ENCODE measurements around the gene DZIP1L.
A peak's percentile ranks its signal among the peaks of the same experiment; 100 is the strongest.

DZIP1L gene

DNA sequence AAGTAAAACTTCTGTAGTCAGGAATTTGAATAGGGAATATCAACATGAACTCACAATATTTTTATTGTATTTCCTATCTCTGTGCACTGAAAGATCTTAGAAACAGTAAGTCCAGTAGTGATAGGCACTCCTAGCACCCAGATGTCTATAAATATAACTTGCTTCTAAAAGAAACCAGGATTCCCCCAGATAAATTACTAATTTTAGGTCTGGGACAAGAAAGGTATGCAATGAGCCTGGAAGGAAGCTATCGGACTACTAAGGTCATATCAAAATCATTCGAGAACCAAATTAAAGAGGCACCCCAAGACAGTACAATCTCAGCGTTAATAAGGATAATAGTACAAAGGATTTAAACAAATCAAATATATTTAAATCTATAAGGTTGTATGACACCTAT lies 58.0 kb downstream of the DZIP1L start (continued):
- TF ChIP-seq CSRNP3 (CRISPR knock-in tag; IDR thresholded peaks at IDR 0.05) (no peak), BACH2 (CRISPR knock-in tag; IDR thresholded peaks at IDR 0.05; ENCODE audit: borderline replicate concordance) (no peak), ZFP30 (CRISPR knock-in tag; IDR thresholded peaks at IDR 0.05) (no peak), TOX (CRISPR knock-in tag; IDR thresholded peaks at IDR 0.05; ENCODE audit: borderline replicate concordance) (no peak)

DNA sequence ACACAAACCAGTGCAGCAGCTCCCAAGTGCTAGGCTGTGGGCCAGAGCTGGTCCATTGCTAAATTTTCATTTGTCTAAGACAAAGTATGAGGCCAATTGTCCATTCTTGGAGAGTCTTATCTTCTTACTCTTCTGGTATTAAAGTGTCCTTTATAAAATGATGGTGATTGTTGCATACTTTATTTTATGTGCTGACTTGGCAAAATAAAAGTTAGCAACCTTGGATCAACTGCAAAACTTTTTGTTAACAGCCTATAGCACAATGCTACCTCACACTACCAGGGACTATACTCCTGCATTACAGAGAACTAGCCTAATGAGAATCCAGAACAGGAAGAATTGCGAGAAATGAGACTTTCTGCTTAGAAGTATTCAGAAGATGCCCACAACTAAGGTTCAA lies 61.4 kb downstream of the DZIP1L start:
- no peak for ATAC-seq
- TF ChIP-seq POU6F1 (CRISPR knock-in tag; IDR thresholded peaks at IDR 0.05; ENCODE audit: borderline replicate concordance, low read depth): no peak
- no peak for TF ChIP-seq ZFP30 (CRISPR knock-in tag; IDR thresholded peaks at IDR 0.05)
- TF ChIP-seq TCF4 (CRISPR knock-in tag; IDR thresholded peaks at IDR 0.05; ENCODE audit: borderline replicate concordance): no peak
- no peak for TF ChIP-seq OSR1 (CRISPR knock-in tag; IDR thresholded peaks at IDR 0.05)
- TF ChIP-seq CSDC2 (CRISPR knock-in tag; IDR thresholded peaks at IDR 0.05): no peak

GRCh38 chr3:138051947-138052802 lies 63.2 kb downstream of the DZIP1L start:
- no peak for TF ChIP-seq ESRRG (CRISPR knock-in tag; IDR thresholded peaks at IDR 0.05)
- no peak for TF ChIP-seq POU6F1 (CRISPR knock-in tag; IDR thresholded peaks at IDR 0.05; ENCODE audit: borderline replicate concordance, low read depth)
- TF ChIP-seq CSRNP3 (CRISPR knock-in tag; IDR thresholded peaks at IDR 0.05): no peak
- TF ChIP-seq BACH2 (CRISPR knock-in tag; IDR thresholded peaks at IDR 0.05; ENCODE audit: borderline replicate concordance): no peak
- TF ChIP-seq ISL1 (CRISPR knock-in tag; IDR thresholded peaks at IDR 0.05): no peak
- ATAC-seq: peak; percentile 94

- ATAC-seq: no peak
- TF ChIP-seq OSR1 (CRISPR knock-in tag; IDR thresholded peaks at IDR 0.05): no peak
- TF ChIP-seq BACH2 (CRISPR knock-in tag; IDR thresholded peaks at IDR 0.05; ENCODE audit: borderline replicate concordance): no peak
- no peak for TF ChIP-seq CSDC2 (CRISPR knock-in tag; IDR thresholded peaks at IDR 0.05)
- no peak for TF ChIP-seq PPARA (CRISPR knock-in tag; IDR thresholded peaks at IDR 0.05; ENCODE audit: borderline replicate concordance)
- TF ChIP-seq, protein P1, sequence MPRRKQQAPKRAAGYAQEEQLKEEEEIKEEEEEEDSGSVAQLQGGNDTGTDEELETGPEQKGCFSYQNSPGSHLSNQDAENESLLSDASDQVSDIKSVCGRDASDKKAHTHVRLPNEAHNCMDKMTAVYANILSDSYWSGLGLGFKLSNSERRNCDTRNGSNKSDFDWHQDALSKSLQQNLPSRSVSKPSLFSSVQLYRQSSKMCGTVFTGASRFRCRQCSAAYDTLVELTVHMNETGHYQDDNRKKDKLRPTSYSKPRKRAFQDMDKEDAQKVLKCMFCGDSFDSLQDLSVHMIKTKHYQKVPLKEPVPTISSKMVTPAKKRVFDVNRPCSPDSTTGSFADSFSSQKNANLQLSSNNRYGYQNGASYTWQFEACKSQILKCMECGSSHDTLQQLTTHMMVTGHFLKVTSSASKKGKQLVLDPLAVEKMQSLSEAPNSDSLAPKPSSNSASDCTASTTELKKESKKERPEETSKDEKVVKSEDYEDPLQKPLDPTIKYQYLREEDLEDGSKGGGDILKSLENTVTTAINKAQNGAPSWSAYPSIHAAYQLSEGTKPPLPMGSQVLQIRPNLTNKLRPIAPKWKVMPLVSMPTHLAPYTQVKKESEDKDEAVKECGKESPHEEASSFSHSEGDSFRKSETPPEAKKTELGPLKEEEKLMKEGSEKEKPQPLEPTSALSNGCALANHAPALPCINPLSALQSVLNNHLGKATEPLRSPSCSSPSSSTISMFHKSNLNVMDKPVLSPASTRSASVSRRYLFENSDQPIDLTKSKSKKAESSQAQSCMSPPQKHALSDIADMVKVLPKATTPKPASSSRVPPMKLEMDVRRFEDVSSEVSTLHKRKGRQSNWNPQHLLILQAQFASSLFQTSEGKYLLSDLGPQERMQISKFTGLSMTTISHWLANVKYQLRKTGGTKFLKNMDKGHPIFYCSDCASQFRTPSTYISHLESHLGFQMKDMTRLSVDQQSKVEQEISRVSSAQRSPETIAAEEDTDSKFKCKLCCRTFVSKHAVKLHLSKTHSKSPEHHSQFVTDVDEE (CRISPR knock-in tag; IDR thresholded peaks at IDR 0.05): no peak
- TF ChIP-seq ZC3H10 (CRISPR knock-in tag; IDR thresholded peaks at IDR 0.05): no peak
- TF ChIP-seq TOX (CRISPR knock-in tag; IDR thresholded peaks at IDR 0.05; ENCODE audit: borderline replicate concordance): no peak
- no peak for TF ChIP-seq ISL1 (CRISPR knock-in tag; IDR thresholded peaks at IDR 0.05)
- no peak for TF ChIP-seq CSRNP3 (CRISPR knock-in tag; IDR thresholded peaks at IDR 0.05)
- no peak for TF ChIP-seq ZFP3 (CRISPR knock-in tag; IDR thresholded peaks at IDR 0.05)
- TF ChIP-seq TCF4 (CRISPR knock-in tag; IDR thresholded peaks at IDR 0.05; ENCODE audit: borderline replicate concordance): no peak
- TF ChIP-seq SNAI2 (CRISPR knock-in tag; IDR thresholded peaks at IDR 0.05): no peak
- no peak for TF ChIP-seq POU6F1 (CRISPR knock-in tag; IDR thresholded peaks at IDR 0.05; ENCODE audit: borderline replicate concordance, low read depth)
- TF ChIP-seq RARB (CRISPR knock-in tag; IDR thresholded peaks at IDR 0.05): no peak
- no peak for TF ChIP-seq ZNF565 (CRISPR knock-in tag; conservative IDR thresholded peaks at IDR 0.05; ENCODE audit: low read depth)
- no peak for TF ChIP-seq ZNF70 (CRISPR knock-in tag; IDR thresholded peaks at IDR 0.05)
Measured at GRCh38 chr3:138049157-138049919, 66.1 kb downstream of the DZIP1L start.
